GM19324 (cell line): ENCODE data around the gene MYO7B.
A peak's percentile ranks its signal among the peaks of the same experiment; 100 is the strongest.

ENCODE experiments used
- ATAC-seq: cut with Tn5 transposase; IDR thresholded peaks from one replicate; pipeline ENCODE4 v1.9.1; 2021; ENCODE audit warnings: mild to moderate bottlenecking, moderate library complexity; ENCODE audit not compliant: unreplicated experiment, low FRiP score

The MYO7B gene

GRCh38 chr2:127546797-127547196 lies 11.3 kb downstream of the MYO7B start:
- ATAC-seq: no peak

- ATAC-seq: no peak
These were observed 15.9 kb downstream of the MYO7B start for GRCh38 chr2:127551221-127551930.

- no peak for ATAC-seq
These were observed 16.9 kb downstream of the MYO7B start for GRCh38 chr2:127552336-127552735.

- ATAC-seq: no peak
These were observed 17.4 kb downstream of the MYO7B start for GRCh38 chr2:127552846-127553245.

GRCh38 chr2:127558911-127559310 lies 23.4 kb downstream of the MYO7B start:
- no peak for ATAC-seq

GRCh38 chr2:127559454-127559853 lies 24.0 kb downstream of the MYO7B start:
- ATAC-seq: no peak

GRCh38 chr2:127560201-127560930 lies 24.9 kb downstream of the MYO7B start:
- ATAC-seq: no peak

GRCh38 chr2:127560931-127561280 lies 25.4 kb downstream of the MYO7B start:
- no peak for ATAC-seq

GRCh38 chr2:127561371-127561770 lies 25.9 kb downstream of the MYO7B start:
- ATAC-seq: no peak

GRCh38 chr2:127562936-127563335 lies 27.5 kb downstream of the MYO7B start:
- no peak for ATAC-seq

- peak; percentile 94 for ATAC-seq
These were observed 28.3 kb downstream of the MYO7B start for GRCh38 chr2:127563458-127564428.

- ATAC-seq: no peak
These were observed 29.2 kb downstream of the MYO7B start for GRCh38 chr2:127564429-127565260.

- ATAC-seq: no peak
These were observed 30.0 kb downstream of the MYO7B start for GRCh38 chr2:127565261-127566138.

GRCh38 chr2:127566139-127566417 lies 30.6 kb downstream of the MYO7B start:
- no peak for ATAC-seq

- no peak for ATAC-seq
These were observed 31.1 kb downstream of the MYO7B start for GRCh38 chr2:127566576-127566975.

GRCh38 chr2:127567351-127567854 lies 31.9 kb downstream of the MYO7B start:
- no peak for ATAC-seq

- ATAC-seq: no peak
These were observed 32.6 kb downstream of the MYO7B start for GRCh38 chr2:127568128-127568527.

- no peak for ATAC-seq
These were observed 34.2 kb downstream of the MYO7B start for GRCh38 chr2:127569666-127570065.
